ENCODE measurements around the gene POLK.

DNA sequence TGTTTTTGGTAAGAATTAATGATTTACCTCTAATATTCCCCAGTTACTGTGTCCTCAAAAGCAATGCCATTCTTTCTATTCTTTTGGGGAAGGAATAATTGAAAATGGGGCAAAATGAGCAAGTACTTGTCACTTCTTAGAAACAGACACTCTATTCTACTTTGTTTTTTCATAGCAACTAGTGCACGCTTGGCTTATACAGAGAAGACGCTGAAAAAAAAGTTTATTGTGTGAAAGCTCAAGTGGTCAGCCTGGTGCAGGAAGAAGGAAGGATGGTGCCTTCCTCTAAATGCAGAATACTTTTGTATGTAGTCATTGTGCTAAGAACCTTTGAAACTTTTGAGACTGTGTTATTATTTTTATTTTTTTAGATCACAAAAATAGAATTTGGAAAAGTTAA is 129.1 kb downstream of the POLK start:
- TF ChIP-seq RAD21 (IDR thresholded peaks at IDR 0.05; ENCODE audit: low read depth) = no peak
- TF ChIP-seq EP300 (IDR thresholded peaks at IDR 0.05; ENCODE audit: borderline replicate concordance) = no peak
- no peak for TF ChIP-seq CEBPB (IDR thresholded peaks at IDR 0.05)
- no peak for TF ChIP-seq YY1 (IDR thresholded peaks at IDR 0.05; ENCODE audit: low read depth)
- no peak for TF ChIP-seq REST (IDR thresholded peaks at IDR 0.05; ENCODE audit: low read depth)
- TF ChIP-seq NFIC (IDR thresholded peaks at IDR 0.05) = no peak
- no peak for TF ChIP-seq EGR1 (IDR thresholded peaks at IDR 0.05)
- TF ChIP-seq TAF1 (IDR thresholded peaks at IDR 0.05; ENCODE audit: low read depth) = no peak
- no peak for TF ChIP-seq ZBTB7A (IDR thresholded peaks at IDR 0.05; ENCODE audit: low read depth)
- TF ChIP-seq, protein P1, sequence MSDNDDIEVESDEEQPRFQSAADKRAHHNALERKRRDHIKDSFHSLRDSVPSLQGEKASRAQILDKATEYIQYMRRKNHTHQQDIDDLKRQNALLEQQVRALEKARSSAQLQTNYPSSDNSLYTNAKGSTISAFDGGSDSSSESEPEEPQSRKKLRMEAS (IDR thresholded peaks at IDR 0.05) = no peak
